ENCODE data around the gene MOCS3. TPM values are rescaled to one million over a fixed set of nuclear protein-coding genes. Genes with fewer than 3 reads are reported as not detected.

MOCS3 gene
- total RNA-seq, 1 donor from 2014 or later: 7.4 TPM

- Mint-ChIP-seq H3K4me3 (no peak overlapping the region), H3K27ac (peak overlapping the region; percentile 1), H3K27me3 (peaks cover 3% of the 10 kb centered on the region), H3K4me1 (ENCODE audit: unreplicated experiment) (peaks cover 12% of the 10 kb centered on the region), H3K36me3 (no peaks in the 10 kb centered on the region), H3K9me3 (no peaks in the 10 kb centered on the region)
- TF ChIP-seq, protein P1, sequence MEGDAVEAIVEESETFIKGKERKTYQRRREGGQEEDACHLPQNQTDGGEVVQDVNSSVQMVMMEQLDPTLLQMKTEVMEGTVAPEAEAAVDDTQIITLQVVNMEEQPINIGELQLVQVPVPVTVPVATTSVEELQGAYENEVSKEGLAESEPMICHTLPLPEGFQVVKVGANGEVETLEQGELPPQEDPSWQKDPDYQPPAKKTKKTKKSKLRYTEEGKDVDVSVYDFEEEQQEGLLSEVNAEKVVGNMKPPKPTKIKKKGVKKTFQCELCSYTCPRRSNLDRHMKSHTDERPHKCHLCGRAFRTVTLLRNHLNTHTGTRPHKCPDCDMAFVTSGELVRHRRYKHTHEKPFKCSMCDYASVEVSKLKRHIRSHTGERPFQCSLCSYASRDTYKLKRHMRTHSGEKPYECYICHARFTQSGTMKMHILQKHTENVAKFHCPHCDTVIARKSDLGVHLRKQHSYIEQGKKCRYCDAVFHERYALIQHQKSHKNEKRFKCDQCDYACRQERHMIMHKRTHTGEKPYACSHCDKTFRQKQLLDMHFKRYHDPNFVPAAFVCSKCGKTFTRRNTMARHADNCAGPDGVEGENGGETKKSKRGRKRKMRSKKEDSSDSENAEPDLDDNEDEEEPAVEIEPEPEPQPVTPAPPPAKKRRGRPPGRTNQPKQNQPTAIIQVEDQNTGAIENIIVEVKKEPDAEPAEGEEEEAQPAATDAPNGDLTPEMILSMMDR (conservative IDR thresholded peaks at IDR 0.05): peak; percentile 91
- no peak for DNase-seq (ENCODE audit: extremely low spot score, unreplicated experiment)
Measured at GRCh38 chr20:50987493-50988210, 29.0 kb downstream of the MOCS3 start.

DNA sequence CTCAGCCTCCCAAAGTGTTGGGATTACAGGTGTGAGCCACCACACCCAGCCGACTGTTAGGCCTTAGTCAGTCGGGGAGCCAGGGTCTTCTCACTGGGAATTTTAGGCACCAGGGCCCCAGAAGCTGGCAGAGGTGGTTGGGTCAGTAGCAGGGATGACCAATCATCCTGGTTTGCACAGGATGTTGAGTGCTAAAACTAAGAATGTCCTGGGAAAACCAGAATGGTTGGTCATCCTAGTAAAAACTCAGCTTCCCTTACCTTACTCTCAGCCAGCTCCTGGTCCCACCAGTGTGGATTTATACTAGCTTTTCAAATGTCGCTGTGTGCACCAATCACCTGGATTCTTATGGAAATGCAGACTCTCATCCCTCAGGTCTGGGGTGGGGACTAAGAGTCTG lies 32.5 kb downstream of the MOCS3 start:
- DNase-seq (ENCODE audit: extremely low spot score, unreplicated experiment): no peak
- TF ChIP-seq, protein P1 (conservative IDR thresholded peaks at IDR 0.05): no peak
- Mint-ChIP-seq H3K36me3 (no peaks in the 10 kb centered on the region), H3K9me3 (peaks cover 4% of the 10 kb centered on the region), H3K27me3 (peaks cover 3% of the 10 kb centered on the region), H3K4me1 (ENCODE audit: unreplicated experiment) (peaks cover 17% of the 10 kb centered on the region), H3K27ac (no peak overlapping the region), H3K4me3 (no peak overlapping the region)

- no peak overlapping the region for H3K4me3 Mint-ChIP-seq
- H3K36me3 Mint-ChIP-seq: no peaks in the 10 kb centered on the region
- peak overlapping the region; percentile 88 for H3K27ac Mint-ChIP-seq
- peaks cover 4% of the 10 kb centered on the region for H3K9me3 Mint-ChIP-seq
- TF ChIP-seq, protein P1 (conservative IDR thresholded peaks at IDR 0.05): no peak
- DNase-seq (ENCODE audit: extremely low spot score, unreplicated experiment): no peak
- H3K27me3 Mint-ChIP-seq: peaks cover 3% of the 10 kb centered on the region
- H3K4me1 Mint-ChIP-seq (ENCODE audit: unreplicated experiment): peaks cover 19% of the 10 kb centered on the region
Measured at GRCh38 chr20:50992336-50992732, 33.7 kb downstream of the MOCS3 start.

DNA sequence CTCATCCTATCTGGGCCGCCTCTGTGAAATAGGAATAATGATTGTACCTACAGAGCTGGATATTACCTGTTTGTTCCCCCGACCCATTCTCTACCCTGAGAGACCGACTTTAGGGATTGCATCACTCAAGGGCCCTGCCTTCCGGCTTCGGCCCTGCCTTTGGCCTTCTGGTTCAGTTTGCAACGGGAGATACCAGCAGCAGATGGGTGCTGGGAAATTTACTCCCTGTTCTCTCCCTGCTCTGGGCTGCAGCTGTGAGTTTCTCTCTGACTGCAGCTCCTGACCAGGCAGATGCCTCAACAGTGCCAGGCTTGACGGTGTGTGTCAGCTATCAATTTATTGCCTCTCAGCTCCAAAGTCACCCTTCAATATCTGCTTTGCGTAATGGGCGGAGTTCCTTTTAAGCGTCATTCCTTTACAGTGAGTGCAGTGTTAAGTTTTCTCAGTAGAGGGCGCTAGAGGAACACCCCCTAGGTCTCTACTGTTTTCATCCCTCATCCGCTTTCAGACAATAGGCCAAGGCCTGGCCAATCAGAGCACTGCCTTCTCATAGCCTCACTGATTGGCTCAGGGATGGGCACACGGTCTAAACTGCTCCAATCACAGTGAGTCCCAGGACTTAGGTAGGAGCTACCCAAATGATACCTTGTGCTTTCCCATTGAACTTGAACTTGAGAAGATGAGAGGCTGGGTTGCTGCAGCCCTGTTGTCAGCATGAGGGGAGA lies 34.3 kb downstream of the MOCS3 start:
- no peak for DNase-seq (ENCODE audit: extremely low spot score, unreplicated experiment)
- Mint-ChIP-seq H3K4me3 (no peak overlapping the region), H3K36me3 (no peaks in the 10 kb centered on the region), H3K9me3 (peaks cover 4% of the 10 kb centered on the region), H3K27me3 (no peaks in the 10 kb centered on the region), H3K4me1 (ENCODE audit: unreplicated experiment) (peaks cover 16% of the 10 kb centered on the region), H3K27ac (peak overlapping the region; percentile 88)
- TF ChIP-seq, protein P1 (conservative IDR thresholded peaks at IDR 0.05): peak; percentile 83

DNA sequence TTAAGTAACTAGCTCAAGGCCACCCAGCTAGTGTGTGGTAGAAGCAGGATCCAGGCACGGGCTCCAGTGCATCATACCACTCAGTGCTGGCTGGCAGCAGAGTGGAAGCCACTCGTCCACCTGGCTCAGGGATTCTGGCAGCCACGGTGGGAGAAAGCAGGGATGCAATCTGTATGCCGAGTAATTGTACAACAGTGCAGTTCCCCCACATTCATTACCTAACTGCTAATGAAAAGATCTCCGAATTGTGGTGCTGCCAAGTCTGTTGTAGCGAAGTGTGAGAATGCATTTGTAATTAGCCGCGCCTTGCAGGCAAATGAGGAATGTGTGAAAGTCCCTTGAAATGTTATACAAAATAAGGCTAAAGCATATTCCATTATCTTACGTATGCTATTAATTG lies 35.3 kb downstream of the MOCS3 start:
- DNase-seq (ENCODE audit: extremely low spot score, unreplicated experiment): no peak
- TF ChIP-seq, protein P1 (conservative IDR thresholded peaks at IDR 0.05): no peak
- Mint-ChIP-seq H3K9me3 (peaks cover 4% of the 10 kb centered on the region), H3K27ac (no peak overlapping the region), H3K27me3 (no peaks in the 10 kb centered on the region), H3K4me1 (ENCODE audit: unreplicated experiment) (peaks cover 13% of the 10 kb centered on the region), H3K4me3 (no peak overlapping the region), H3K36me3 (no peaks in the 10 kb centered on the region)
